Nephron progenitor cell (in vitro differentiated cells): ENCODE measurements around the gene TMTC2.

Source experiments
- DNase-seq: peaks from one replicate; pipeline ENCODE4 v3.0.0; 2021
- H3K27ac Mint-ChIP-seq: 2 replicates; pipeline ENCODE4 v1.8.0; 2021; ENCODE audit warnings: mild to moderate bottlenecking, moderate library complexity, mixed read lengths
- H3K27me3 Mint-ChIP-seq: 2 replicates; pipeline ENCODE4 v1.8.0; 2021; ENCODE audit warnings: mild to moderate bottlenecking, low read depth, mixed read lengths; ENCODE audit not compliant: poor library complexity
- H3K36me3 Mint-ChIP-seq: 2 replicates; pipeline ENCODE4 v1.8.0; 2021; ENCODE audit warnings: low read depth, mixed read lengths
- H3K4me1 Mint-ChIP-seq: 2 replicates; pipeline ENCODE4 v1.8.0; 2021; ENCODE audit warnings: mixed read lengths
- H3K4me3 Mint-ChIP-seq: 2 replicates; pipeline ENCODE4 v1.8.0; 2021; ENCODE audit warnings: mild to moderate bottlenecking, moderate library complexity, mixed read lengths
- H3K9me3 Mint-ChIP-seq: 2 replicates; pipeline ENCODE4 v1.8.0; 2021; ENCODE audit warnings: mild to moderate bottlenecking, moderate library complexity, mixed read lengths
- TF ChIP-seq, protein P1 (sequence below): fragments of 200-600 bp; sonication (generic); IDR thresholded peaks from 2 replicates; pipeline ENCODE4 v1.5.0; 2021; ENCODE audit warnings: antibody characterized with exemption

TMTC2 gene

DNA sequence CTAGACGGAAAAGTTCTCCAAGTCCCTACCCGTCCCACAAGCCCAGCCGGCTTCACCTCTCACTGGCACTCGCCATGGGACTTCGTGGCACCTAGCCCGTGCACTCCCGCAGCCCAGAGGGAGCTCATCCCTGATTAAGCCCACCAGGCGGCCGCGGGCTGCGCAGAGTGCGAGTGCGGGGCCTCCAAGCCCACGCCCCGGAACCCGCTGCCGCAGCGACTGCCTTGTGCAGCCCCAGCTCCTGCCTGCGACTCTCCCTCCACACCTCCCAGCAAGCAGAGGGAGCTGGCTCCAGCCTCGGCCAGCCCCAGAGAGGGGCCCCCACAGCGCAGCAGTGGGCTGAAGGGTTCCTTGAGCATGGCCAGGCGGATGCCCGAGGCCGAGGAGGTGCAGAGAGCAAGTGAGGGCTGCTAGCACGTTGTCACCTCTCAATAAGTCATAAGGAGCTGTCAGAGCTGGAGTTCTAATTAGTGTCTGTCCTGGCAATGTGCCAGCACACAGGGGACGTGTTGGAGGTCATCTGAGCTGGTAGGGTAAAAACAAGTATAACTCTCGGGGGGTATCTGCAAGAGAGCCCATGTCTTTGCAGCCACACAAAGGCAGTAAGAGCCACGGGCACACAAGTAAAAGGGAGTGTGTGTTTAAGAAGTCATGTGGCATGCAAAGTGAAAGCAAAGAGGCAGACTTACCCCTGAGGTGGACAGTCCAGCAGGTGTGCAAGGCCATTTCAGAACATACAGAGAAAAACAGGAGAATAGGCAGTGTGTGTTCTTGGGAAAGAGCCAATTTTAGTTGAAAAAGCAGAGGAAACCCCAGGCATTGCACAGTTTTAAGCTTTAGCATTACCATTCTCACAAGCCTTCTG lies 27.1 kb upstream of the TMTC2 start:
- H3K27me3 Mint-ChIP-seq, result no peaks in the 10 kb centered on the region
- DNase-seq, result no peak
- no peak overlapping the region for H3K4me3 Mint-ChIP-seq
- H3K9me3 Mint-ChIP-seq, result peaks cover 19% of the 10 kb centered on the region
- TF ChIP-seq, protein P1, sequence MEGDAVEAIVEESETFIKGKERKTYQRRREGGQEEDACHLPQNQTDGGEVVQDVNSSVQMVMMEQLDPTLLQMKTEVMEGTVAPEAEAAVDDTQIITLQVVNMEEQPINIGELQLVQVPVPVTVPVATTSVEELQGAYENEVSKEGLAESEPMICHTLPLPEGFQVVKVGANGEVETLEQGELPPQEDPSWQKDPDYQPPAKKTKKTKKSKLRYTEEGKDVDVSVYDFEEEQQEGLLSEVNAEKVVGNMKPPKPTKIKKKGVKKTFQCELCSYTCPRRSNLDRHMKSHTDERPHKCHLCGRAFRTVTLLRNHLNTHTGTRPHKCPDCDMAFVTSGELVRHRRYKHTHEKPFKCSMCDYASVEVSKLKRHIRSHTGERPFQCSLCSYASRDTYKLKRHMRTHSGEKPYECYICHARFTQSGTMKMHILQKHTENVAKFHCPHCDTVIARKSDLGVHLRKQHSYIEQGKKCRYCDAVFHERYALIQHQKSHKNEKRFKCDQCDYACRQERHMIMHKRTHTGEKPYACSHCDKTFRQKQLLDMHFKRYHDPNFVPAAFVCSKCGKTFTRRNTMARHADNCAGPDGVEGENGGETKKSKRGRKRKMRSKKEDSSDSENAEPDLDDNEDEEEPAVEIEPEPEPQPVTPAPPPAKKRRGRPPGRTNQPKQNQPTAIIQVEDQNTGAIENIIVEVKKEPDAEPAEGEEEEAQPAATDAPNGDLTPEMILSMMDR, result no peak
- H3K27ac Mint-ChIP-seq, result peak overlapping the region; percentile 67
- no peaks in the 10 kb centered on the region for H3K36me3 Mint-ChIP-seq
- peaks cover 55% of the 10 kb centered on the region for H3K4me1 Mint-ChIP-seq

DNA sequence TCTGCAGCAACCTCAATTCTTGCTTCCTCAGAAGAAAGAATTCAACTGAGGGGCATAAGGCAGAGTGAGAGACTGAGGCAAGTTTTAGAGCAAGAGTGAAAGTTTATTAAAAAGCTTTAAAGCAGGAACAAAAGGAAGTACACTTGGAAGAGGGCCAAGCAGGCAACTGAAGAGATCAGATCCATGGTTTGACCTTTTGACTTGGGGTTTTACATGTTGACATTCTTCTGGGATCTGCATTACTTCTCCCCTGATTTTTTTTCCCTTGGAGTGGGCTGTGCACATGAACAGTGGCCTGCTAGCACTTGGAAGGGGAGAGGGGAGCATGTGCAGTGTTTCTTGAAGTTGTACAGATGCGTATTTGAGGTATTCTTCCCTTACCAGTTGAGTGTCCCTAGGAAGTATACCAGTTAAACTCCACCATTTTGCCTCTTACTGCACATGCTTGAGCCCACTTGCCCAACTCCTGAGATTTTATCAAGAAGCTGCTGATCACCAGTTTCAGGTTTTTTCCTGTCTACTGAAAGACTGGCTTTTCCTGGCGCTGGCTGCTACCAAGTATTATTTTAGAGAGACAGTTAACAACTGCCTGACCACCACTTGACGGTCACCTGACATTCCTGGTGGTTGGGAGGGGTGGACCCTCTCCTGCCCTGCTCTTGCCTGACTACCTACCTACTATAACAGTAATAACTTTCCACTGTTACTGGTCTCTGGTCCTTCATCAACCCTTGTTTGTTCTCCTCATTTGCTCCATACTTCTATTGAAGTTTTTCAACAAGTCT lies 26.0 kb upstream of the TMTC2 start:
- H3K36me3 Mint-ChIP-seq, result no peaks in the 10 kb centered on the region
- DNase-seq, result no peak
- peaks cover 44% of the 10 kb centered on the region for H3K4me1 Mint-ChIP-seq
- no peaks in the 10 kb centered on the region for H3K27me3 Mint-ChIP-seq
- peaks cover 17% of the 10 kb centered on the region for H3K9me3 Mint-ChIP-seq
- no peak overlapping the region for H3K4me3 Mint-ChIP-seq
- TF ChIP-seq, protein P1, result no peak
- H3K27ac Mint-ChIP-seq, result no peak overlapping the region

DNA sequence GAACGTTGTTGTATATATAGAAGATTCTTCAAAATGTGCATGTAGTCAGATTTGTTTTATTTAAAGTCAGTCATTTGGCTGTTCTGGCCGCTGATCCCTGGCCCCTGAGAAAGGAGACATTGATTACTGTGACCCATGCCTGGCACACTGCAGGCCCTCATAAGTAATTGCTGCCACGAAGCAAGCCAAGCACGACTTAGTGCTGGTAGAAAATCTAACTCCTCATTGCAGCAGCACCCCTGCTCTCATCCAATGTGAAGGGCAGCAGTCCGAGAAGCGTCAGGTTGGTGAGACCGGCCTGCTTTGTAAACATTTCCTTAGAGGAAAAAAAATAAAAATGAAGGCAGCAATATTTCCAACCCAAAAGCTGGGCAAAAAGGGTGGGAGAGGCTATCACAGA lies 22.8 kb upstream of the TMTC2 start:
- Mint-ChIP-seq H3K36me3 (no peaks in the 10 kb centered on the region), H3K4me3 (peak overlapping the region; percentile 5)
- TF ChIP-seq, protein P1, result no peak

DNA sequence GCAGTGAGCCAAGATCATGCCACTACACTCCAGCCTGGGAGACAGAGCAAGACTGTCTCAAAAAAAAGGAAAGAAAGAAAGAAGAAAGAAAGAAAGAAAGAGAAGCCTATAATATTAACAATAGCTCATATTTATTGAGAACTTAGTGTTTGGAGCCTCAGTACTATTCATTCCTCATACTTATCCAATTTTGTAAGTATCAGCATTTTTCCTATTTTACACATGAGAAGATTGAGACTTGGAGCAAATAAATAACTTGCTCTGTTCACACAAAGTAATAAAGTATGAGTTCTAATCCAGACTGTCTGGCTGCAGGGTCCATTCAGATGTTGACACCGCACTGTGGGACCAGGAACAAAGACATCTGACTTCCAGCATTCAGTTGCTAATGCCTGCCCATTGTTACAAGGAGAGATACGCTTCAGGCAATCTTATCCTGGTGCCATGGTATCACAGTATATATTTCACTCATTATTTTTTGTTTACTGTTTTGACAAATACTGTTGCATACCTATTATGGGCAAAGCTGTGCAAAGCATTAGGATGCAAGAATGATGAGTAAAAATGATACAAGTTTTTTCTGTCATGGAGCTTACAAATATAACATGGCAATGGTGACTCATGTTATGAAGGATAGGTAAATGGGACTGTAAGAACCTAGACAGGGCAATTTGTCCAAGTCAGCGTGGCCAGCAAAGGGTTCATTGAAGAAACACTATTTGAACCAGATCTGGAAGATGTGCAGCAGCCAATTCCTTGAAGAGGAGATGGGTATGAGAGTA lies 21.4 kb upstream of the TMTC2 start:
- TF ChIP-seq, protein P1, result no peak
- peaks cover 4% of the 10 kb centered on the region for H3K27me3 Mint-ChIP-seq
- H3K27ac Mint-ChIP-seq, result no peak overlapping the region
- no peaks in the 10 kb centered on the region for H3K9me3 Mint-ChIP-seq
- H3K4me3 Mint-ChIP-seq, result no peak overlapping the region
- H3K36me3 Mint-ChIP-seq, result no peaks in the 10 kb centered on the region
- no peak for DNase-seq
- peaks cover 27% of the 10 kb centered on the region for H3K4me1 Mint-ChIP-seq

More for the DNA sequence above, 22.8 kb upstream of the TMTC2 start:
- Mint-ChIP-seq H3K27ac (peak overlapping the region; percentile 73), H3K9me3 (peaks cover 2% of the 10 kb centered on the region), H3K27me3 (peaks cover 4% of the 10 kb centered on the region), H3K4me1 (peaks cover 35% of the 10 kb centered on the region)
- DNase-seq, result peak; percentile 13

DNA sequence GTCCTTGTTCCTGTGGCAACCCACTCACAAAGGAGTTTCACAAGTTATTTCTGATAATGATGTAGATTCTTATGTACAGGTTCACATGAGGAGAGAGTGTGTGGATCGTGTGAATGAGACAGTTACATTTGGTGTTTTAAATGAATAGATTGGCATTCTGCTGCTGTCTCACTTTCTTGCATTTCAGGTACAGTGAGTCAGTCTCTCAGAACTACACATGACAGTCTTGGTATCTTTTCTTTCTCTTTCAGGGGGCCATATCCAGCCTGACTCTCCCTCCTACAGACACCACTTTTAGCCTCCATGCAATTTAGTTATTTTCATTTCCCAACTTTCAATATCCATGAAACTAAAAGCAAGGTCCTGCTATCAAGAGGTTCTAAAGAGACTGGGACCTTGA lies 19.9 kb upstream of the TMTC2 start:
- TF ChIP-seq, protein P1, result no peak
- Mint-ChIP-seq H3K27ac (no peak overlapping the region), H3K4me3 (no peak overlapping the region), H3K27me3 (peaks cover 4% of the 10 kb centered on the region), H3K36me3 (no peaks in the 10 kb centered on the region), H3K4me1 (peaks cover 25% of the 10 kb centered on the region), H3K9me3 (no peaks in the 10 kb centered on the region)
- no peak for DNase-seq
